T47D (cell line): ENCODE measurements around the gene ZDHHC16.
"Not testable (repeated sequence)": the region's sequence is repeated elsewhere in the genome, so short reads cannot be mapped to it uniquely, and the experiment has no call there.

Source experiments
- DNase-seq, 2 experiments: peaks; one replicate each; pipeline versions ENCODE4 v3.0.0 to v3.0.0-alpha.2; 2011 to 2012; ENCODE audit warnings: low read depth in 1 of 2, low spot score in 1 of 2
- JUND ChIP-seq: IDR thresholded peaks from 2 replicates; pipeline ENCODE4 v1.6.1; 2012; ENCODE audit warnings: low read depth
- in situ Hi-C: cut with HindIII; loops from 2 replicates; pipeline ENCODE4 v1.10.0; 2016; ENCODE audit warnings: low sequenced_read_pairs, low pct_unique_long_range_greater_than_20kb

The ZDHHC16 gene

GRCh38 chr10:97451605-97452004, 5.6 kb downstream of the ZDHHC16 start:
- TF ChIP-seq JUND: no peak

GRCh38 chr10:97452352-97452751, 6.4 kb downstream of the ZDHHC16 start:
- in situ Hi-C loops: no loop called here
- TF ChIP-seq JUND: no peak
- DNase-seq: no peak

More at GRCh38 chr10:97451605-97452004, 5.6 kb downstream of the ZDHHC16 start:
- in situ Hi-C loops: no loop called here
- DNase-seq: no peak

GRCh38 chr10:97454330-97455036, 8.5 kb downstream of the ZDHHC16 start:
- DNase-seq: peak in 1 of 2 experiments; percentile 47
- TF ChIP-seq JUND: no peak
- in situ Hi-C loops: no loop called here

DNA sequence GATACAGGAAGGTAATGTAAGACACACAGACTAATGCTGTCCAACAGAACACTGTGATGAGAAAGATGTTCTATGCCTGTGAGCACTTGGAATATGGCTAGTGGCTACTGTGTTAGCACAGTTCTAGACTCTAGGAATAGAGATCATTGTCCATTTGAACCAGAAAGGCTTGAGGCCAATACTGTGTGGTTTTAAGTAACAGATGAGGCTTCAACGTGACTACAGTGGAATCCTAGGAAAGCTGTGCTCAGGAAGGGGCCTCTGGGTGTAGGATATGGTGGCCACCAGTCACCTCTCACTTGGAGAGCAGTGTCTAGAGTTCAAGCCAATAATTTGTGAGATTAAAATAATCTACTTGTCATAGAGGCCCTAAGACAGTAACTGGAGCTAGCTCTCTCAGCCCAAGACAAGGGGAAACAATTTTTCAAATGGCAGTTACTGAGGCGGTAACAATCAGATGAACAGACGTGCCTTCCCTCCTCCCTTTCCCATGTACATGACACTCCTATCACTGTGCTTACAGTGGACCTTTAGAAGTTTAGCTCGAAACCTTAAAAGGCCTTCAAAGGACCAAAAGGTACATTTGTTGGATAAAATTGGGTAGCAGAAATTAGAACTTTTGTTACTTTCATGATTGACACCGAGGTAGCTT, 10.2 kb downstream of the ZDHHC16 start:
- in situ Hi-C loops: no loop called here
- no peak for DNase-seq
- no peak for TF ChIP-seq JUND

DNA sequence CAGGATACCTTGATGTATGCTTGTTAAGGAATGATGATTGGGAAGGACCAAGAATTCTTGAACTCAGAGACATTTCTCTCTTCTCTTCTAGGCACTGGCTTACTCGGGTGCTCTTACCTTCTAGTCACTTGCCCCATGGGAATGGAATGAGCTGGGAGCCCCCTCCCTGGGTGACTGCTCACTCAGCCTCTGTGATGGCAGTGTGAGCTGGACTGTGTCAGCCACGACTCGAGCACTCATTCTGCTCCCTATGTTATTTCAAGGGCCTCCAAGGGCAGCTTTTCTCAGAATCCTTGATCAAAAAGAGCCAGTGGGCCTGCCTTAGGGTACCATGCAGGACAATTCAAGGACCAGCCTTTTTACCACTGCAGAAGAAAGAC, 10.7 kb downstream of the ZDHHC16 start:
- DNase-seq: no peak
- in situ Hi-C loops: no loop called here
- TF ChIP-seq JUND: no peak

DNA sequence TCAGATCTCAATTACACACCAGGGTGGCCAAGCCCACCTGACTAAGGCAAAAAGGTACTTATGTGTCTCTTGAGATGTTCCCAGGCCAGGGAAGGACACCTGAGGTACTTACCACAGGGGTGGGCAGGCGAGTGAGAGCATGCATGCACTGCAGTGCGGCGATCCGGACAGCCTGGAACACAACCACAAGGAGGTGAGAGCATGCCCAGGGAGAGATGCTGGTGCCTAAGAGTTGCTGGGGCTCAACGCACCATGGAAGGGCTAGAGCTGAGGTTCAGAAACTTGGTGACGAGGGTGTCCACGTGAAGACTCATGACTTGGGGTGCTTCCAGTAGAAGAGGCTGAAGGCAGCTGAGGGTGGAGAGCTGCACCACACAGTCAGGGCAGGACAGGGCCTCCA, 13.1 kb downstream of the ZDHHC16 start:
- no peak for TF ChIP-seq JUND
- in situ Hi-C loops: no loop called here

GRCh38 chr10:97459933-97460332, 14.0 kb downstream of the ZDHHC16 start:
- DNase-seq: no peak
- no peak for TF ChIP-seq JUND
- in situ Hi-C loops: no loop called here

More for the DNA sequence above, 13.1 kb downstream of the ZDHHC16 start:
- no peak for DNase-seq

- TF ChIP-seq JUND: no peak
- in situ Hi-C loops: no loop called here
- DNase-seq: no peak
These were observed 16.3 kb downstream of the ZDHHC16 start for GRCh38 chr10:97462309-97462708.

DNA sequence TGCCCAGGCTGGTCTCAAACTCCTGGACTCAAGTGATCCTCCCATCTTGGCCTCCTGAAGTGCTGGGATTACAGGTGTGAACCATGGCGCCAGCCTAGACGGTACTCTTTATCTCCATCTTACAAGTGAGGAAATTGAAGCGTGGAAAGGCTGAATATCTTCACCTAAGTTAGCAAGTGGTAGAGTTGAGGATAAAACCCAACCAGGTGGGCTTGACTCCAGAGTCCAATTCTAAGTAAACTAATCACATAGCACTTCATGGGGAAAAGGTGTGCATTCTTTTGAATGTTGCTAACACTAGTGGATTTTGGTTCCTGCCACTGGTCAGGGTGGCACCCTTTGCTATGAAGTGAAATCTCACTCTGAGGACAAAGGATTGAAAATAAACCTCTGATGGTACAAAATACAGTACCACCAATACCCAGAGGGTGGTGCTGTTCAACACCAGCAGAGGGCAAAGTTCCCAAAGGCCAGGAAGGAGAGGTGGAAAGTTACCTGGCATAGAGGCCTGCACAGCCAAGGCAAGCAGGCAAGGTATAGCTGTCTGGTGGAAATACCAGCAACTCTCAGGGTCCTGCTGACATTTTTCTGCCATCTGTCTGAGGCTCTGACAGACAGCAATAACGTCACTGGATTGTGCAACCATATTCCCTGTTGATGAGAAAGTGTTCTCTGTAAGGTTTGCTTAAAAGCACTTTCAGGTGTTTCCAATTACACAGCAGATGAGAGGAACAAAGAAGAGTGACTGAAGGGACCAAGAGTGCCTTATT, 17.6 kb downstream of the ZDHHC16 start:
- DNase-seq: peak; percentile 68 to 85
- no peak for TF ChIP-seq JUND
- in situ Hi-C loops: no loop called here

- no peak for TF ChIP-seq JUND
- DNase-seq: no peak
- in situ Hi-C loops: no loop called here
These were observed 18.3 kb downstream of the ZDHHC16 start for GRCh38 chr10:97464226-97464625.

- DNase-seq: no peak
- in situ Hi-C loops: no loop called here
- TF ChIP-seq JUND: no peak
These were observed 20.0 kb downstream of the ZDHHC16 start for GRCh38 chr10:97465982-97466381.

- no peak for TF ChIP-seq JUND
- in situ Hi-C loops: no loop called here
- no peak for DNase-seq
These were observed 20.8 kb downstream of the ZDHHC16 start for GRCh38 chr10:97466755-97467154.

DNA sequence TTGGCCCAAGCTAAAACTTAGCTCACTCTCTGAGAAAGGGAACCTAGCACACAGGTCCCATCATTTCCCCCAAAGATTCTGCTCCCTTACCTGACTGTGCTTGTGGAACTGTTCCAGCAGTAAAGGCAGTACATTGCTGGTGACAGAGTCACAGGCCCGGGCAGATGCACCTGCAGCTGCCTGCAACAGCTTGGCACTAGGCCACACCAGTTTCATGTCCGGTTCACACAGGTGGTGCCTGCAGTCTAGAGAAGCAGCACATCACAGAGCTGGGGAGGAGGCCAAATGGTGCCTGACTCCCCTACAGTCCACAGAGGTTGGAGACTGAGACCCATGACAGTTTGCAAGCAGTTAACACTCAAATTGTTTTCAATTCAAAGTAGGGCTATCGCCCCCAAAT, 22.2 kb downstream of the ZDHHC16 start:
- in situ Hi-C loops: no loop called here
- no peak for TF ChIP-seq JUND
- DNase-seq: no peak

DNA sequence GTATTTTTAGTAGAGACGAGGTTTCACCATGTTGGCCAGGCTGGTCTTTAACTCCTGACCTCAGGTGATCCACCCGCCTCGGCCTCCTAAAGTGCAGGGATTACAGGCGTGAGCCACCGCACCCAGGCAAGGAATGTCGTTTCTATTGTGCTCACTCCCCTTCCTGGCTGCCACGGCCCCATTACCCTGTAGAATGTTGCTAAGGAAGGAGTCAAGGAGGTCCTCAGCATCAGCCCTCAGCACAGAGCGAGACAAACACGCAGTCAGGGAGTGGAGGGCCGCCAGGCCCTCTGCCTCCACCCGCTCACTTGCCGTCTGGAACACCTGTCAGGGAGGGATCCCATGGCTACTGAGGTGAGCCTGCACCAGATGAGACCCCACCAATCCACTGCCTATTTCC, 22.8 kb downstream of the ZDHHC16 start:
- in situ Hi-C loops, DNase-seq: not testable (repeated sequence)
